Esophagus squamous epithelium (tissue), 4 donors: Measurements from ENCODE around the gene C1orf53.

ENCODE experiments used
- POLR2A ChIP-seq, 4 donors: fragments of 450-650 bp; IDR thresholded peaks; one replicate each; pipeline ENCODE4 v1.6.1; 2017; ENCODE audit warnings: antibody characterized with exemption in 4 of 4, mild to moderate bottlenecking in 4 of 4, moderate library complexity in 3 of 4
- TF ChIP-seq, protein P1 (sequence below), 6 experiments: fragments of 450-650 bp in 4 of 6; fragments of 200-600 bp in 2 of 6; sonication (generic) in 2 of 6; IDR thresholded peaks; one replicate each; pipeline ENCODE4 v1.5.1; 2016 to 2019; ENCODE audit warnings: antibody characterized with exemption in 6 of 6, mild to moderate bottlenecking in 4 of 6, moderate library complexity in 4 of 6

DNA sequence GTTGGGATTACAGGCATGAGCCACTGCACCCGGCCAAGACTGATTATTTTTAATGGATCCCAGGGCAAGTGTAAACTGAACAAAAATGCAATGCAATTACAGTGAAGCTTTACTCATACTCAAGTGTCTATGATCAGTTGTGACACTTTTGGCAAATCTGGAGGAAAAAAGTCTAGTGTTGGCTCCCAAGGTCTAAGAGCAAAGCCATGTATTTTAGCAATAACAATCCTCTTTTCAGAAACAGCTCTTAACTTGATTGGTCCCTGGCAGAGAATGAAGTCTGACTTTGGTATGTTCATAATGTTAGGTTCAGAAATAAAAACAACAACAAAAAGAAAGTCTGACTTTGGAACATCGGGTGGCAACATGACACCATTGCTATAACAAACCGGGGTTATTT, 40.2 kb upstream of the C1orf53 start:
- TF ChIP-seq POLR2A (IDR thresholded peaks at IDR 0.05), result no peak
- TF ChIP-seq, protein P1, sequence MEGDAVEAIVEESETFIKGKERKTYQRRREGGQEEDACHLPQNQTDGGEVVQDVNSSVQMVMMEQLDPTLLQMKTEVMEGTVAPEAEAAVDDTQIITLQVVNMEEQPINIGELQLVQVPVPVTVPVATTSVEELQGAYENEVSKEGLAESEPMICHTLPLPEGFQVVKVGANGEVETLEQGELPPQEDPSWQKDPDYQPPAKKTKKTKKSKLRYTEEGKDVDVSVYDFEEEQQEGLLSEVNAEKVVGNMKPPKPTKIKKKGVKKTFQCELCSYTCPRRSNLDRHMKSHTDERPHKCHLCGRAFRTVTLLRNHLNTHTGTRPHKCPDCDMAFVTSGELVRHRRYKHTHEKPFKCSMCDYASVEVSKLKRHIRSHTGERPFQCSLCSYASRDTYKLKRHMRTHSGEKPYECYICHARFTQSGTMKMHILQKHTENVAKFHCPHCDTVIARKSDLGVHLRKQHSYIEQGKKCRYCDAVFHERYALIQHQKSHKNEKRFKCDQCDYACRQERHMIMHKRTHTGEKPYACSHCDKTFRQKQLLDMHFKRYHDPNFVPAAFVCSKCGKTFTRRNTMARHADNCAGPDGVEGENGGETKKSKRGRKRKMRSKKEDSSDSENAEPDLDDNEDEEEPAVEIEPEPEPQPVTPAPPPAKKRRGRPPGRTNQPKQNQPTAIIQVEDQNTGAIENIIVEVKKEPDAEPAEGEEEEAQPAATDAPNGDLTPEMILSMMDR (IDR thresholded peaks at IDR 0.05), result no peak
